Measurements from ENCODE around the gene FN3K.

Gene FN3K

GRCh38 chr17:82699551-82699950, 35.9 kb upstream of the FN3K start:
- H4K20me1 ChIP-seq (ENCODE audit: control insufficient read depth, insufficient read depth, low read depth, low read length): no peaks in the 10 kb centered on the region
- H3K4me1 ChIP-seq (ENCODE audit: control insufficient read depth, low read length): peaks cover 4% of the 10 kb centered on the region; the same call in 1 of the 2 replicates
- peaks cover 4% of the 10 kb centered on the region for H3K9me3 ChIP-seq (ENCODE audit: control insufficient read depth, insufficient read depth, low read length)
- H3K27me3 ChIP-seq (ENCODE audit: control insufficient read depth, low read length): no peaks in the 10 kb centered on the region
- no peaks in the 10 kb centered on the region for H3K79me2 ChIP-seq (ENCODE audit: control insufficient read depth, low read length)
- H3K4me3 ChIP-seq (ENCODE audit: low read length): no peak overlapping the region
- no peak overlapping the region; the same call in 1 of the 2 replicates for H3K4me2 ChIP-seq (ENCODE audit: low read length)
- no peaks in the 10 kb centered on the region for H3F3A ChIP-seq (ENCODE audit: control insufficient read depth, insufficient read depth)
- no peak overlapping the region for H3K27ac ChIP-seq (ENCODE audit: low read depth, low read length)
- TF ChIP-seq CTCF (IDR thresholded peaks at IDR 0.05; ENCODE audit: low read depth, low read length, poor library complexity, severe bottlenecking) (no peak), EZH2phosphoT487 (IDR thresholded peaks at IDR 0.05; ENCODE audit: borderline replicate concordance, low read length) (no peak)
- H3K9me2 ChIP-seq (replicated peaks; ENCODE audit: control insufficient read depth, low read length): no peaks in the 10 kb centered on the region
- no peaks in the 10 kb centered on the region for H3K36me3 ChIP-seq (ENCODE audit: control insufficient read depth, low read length)

DNA sequence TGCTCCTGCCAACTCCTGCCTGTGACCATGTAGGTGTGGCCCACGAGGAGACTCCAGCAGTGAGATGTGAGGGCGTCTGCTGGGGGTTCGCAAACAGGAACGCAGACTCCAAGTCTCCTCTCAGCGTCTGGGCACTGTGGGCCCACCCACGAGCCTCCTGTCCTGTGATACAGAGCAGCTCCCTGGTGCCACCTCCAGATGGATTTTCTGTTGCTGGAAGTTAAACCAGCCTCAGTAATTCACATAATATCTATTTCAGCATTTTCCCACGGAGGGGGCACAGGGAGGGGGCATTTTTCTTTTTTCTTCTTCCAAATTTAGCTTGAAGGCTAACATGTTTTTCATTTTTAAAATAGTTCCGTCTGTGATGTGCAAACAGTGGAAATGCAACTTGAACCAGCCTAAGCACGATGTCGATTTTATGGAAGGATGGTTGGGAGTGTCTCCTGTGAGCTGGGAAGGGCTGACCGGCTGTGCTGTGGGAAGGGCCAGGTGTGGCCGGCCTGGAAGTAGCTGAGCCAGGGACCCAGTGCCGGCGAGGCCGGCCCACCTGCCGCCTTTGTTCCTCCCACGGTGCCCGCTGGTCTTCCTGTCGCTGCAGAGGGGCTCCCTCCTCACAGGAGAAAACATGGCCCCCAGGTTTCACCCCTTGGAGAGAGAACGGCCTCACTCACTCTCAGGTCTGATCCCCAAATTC, 33.0 kb upstream of the FN3K start:
- no peak overlapping the region for H3K27ac ChIP-seq (ENCODE audit: low read depth, low read length)
- TF ChIP-seq EZH2phosphoT487 (IDR thresholded peaks at IDR 0.05; ENCODE audit: borderline replicate concordance, low read length) (no peak), CTCF (IDR thresholded peaks at IDR 0.05; ENCODE audit: low read depth, low read length, poor library complexity, severe bottlenecking) (no peak)
- H3K9me2 ChIP-seq (replicated peaks; ENCODE audit: control insufficient read depth, low read length): no peaks in the 10 kb centered on the region
- H3K9me3 ChIP-seq (ENCODE audit: control insufficient read depth, insufficient read depth, low read length): no peaks in the 10 kb centered on the region; the same call in 1 of the 2 replicates
- peaks cover 4% of the 10 kb centered on the region; the same call in 1 of the 2 replicates for H3K4me1 ChIP-seq (ENCODE audit: control insufficient read depth, low read length)
- no peaks in the 10 kb centered on the region for H4K20me1 ChIP-seq (ENCODE audit: control insufficient read depth, insufficient read depth, low read depth, low read length)
- no peak overlapping the region for H3K4me2 ChIP-seq (ENCODE audit: low read length)
- no peak overlapping the region for H3K4me3 ChIP-seq (ENCODE audit: low read length)
- no peaks in the 10 kb centered on the region for H3F3A ChIP-seq (ENCODE audit: control insufficient read depth, insufficient read depth)
- no peaks in the 10 kb centered on the region for H3K36me3 ChIP-seq (ENCODE audit: control insufficient read depth, low read length)
- no peaks in the 10 kb centered on the region for H3K79me2 ChIP-seq (ENCODE audit: control insufficient read depth, low read length)
- no peaks in the 10 kb centered on the region for H3K27me3 ChIP-seq (ENCODE audit: control insufficient read depth, low read length)

DNA sequence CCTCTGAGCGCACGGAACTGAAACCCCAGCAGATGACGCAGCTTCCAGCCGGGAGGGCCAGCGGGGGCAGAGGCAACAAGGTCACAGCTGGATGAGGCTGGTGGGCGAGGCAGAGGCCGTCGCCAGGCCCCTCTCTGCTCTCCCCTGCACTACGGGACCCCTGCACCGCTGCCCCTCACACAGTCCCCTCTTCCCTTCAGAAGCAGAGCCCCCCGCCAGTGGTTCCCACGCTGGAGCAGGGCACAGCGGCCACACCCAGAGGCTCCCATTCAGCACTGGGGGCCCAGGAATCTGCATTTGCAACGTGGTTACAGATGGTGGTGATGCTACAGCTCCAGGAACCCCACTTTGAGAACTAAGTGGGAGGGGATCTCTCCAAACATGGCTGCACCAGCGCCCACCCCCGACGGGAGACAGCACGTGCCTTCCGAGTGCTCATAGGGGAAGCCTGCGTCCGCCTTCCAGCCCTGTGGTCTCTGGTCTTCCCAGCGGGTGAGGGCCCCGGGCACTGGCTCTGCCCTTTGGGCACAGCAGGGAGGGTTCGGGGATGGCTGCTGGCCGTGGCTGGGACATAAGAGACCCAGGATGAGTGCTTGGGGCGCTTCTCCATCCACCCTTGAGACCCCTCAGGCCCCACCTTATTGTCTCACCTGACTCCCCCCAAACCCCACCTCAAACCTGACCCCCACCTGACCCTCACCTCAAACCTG, 32.2 kb upstream of the FN3K start:
- Histone ChIP-seq H3K9me3 (ENCODE audit: control insufficient read depth, insufficient read depth, low read length) (no peaks in the 10 kb centered on the region), H3F3A (ENCODE audit: control insufficient read depth, insufficient read depth) (no peaks in the 10 kb centered on the region), H3K27me3 (ENCODE audit: control insufficient read depth, low read length) (peaks cover 7% of the 10 kb centered on the region), H3K36me3 (ENCODE audit: control insufficient read depth, low read length) (no peaks in the 10 kb centered on the region), H3K9me2 (replicated peaks; ENCODE audit: control insufficient read depth, low read length) (no peaks in the 10 kb centered on the region), H3K79me2 (ENCODE audit: control insufficient read depth, low read length) (no peaks in the 10 kb centered on the region), H3K4me2 (ENCODE audit: low read length) (no peak overlapping the region), H3K27ac (ENCODE audit: low read depth, low read length) (no peak overlapping the region), H4K20me1 (ENCODE audit: control insufficient read depth, insufficient read depth, low read depth, low read length) (no peaks in the 10 kb centered on the region), H3K4me3 (ENCODE audit: low read length) (no peak overlapping the region), H3K4me1 (ENCODE audit: control insufficient read depth, low read length) (peaks cover 8% of the 10 kb centered on the region; the same call in 1 of the 2 replicates)
- TF ChIP-seq CTCF (IDR thresholded peaks at IDR 0.05; ENCODE audit: low read depth, low read length, poor library complexity, severe bottlenecking): no peak
- TF ChIP-seq EZH2phosphoT487 (IDR thresholded peaks at IDR 0.05; ENCODE audit: borderline replicate concordance, low read length): no peak
